Activated naive CD4-positive, alpha-beta T cell treated with anti-CD3 and anti-CD28 coated beads, Interleukin-2, amount 10 ng/mL, durations not matched to agents 7 days and 5 days (primary cell): Measurements from ENCODE around the gene CDH23.

Experiments
- CTCF ChIA-PET: fragments of 350-600 bp; sonication (Branson Sonifier 250); formaldehyde crosslinking; loops from one replicate; lab custom pipeline; 2021; ENCODE audit warnings: antibody characterized with exemption; lab: Charles Lee
- DNase-seq: peaks from one replicate; pipeline ENCODE4 v3.0.0-alpha.2; 2020
- H3K27ac Mint-ChIP-seq: one replicate; pipeline ENCODE4 v1.8.0; 2021; ENCODE audit warnings: mild to moderate bottlenecking, moderate library complexity, mixed read lengths
- H3K27me3 Mint-ChIP-seq: one replicate; pipeline ENCODE4 v1.8.0; 2021; ENCODE audit warnings: mild to moderate bottlenecking, mixed read lengths
- H3K36me3 Mint-ChIP-seq: one replicate; pipeline ENCODE4 v1.8.0; 2021; ENCODE audit warnings: mixed read lengths
- H3K4me1 Mint-ChIP-seq: one replicate; pipeline ENCODE4 v1.8.0; 2021; ENCODE audit warnings: mixed read lengths
- H3K4me3 Mint-ChIP-seq: one replicate; pipeline ENCODE4 v1.8.0; 2021; ENCODE audit warnings: mild to moderate bottlenecking, moderate library complexity, mixed read lengths
- H3K9me3 Mint-ChIP-seq: one replicate; pipeline ENCODE4 v1.8.0; 2021; ENCODE audit warnings: mixed read lengths

CDH23 gene

GRCh38 chr10:71520042-71520441 is 123.3 kb downstream of the CDH23 start:
- Mint-ChIP-seq H3K9me3 (no peaks in the 10 kb centered on the region), H3K36me3 (no peaks in the 10 kb centered on the region), H3K4me1 (no peaks in the 10 kb centered on the region), H3K27ac (no peak overlapping the region), H3K27me3 (peaks cover 20% of the 10 kb centered on the region), H3K4me3 (no peak overlapping the region)
- CTCF ChIA-PET, result interaction anchor here (1.2 to 4.5 kb wide), 2 partner anchors 51 to 376 kb away, joined by 3 to 25 read pairs; no protein-coding TSS in a partner anchor
- no peak for DNase-seq

- H3K27me3 Mint-ChIP-seq, result peaks cover 31% of the 10 kb centered on the region
- no peaks in the 10 kb centered on the region for H3K4me1 Mint-ChIP-seq
- no peaks in the 10 kb centered on the region for H3K36me3 Mint-ChIP-seq
- H3K27ac Mint-ChIP-seq, result no peak overlapping the region
- H3K9me3 Mint-ChIP-seq, result no peaks in the 10 kb centered on the region
- H3K4me3 Mint-ChIP-seq, result no peak overlapping the region
- CTCF ChIA-PET, result interaction anchor here (0.8 to 4.5 kb wide), 2 partner anchors 49 to 87 kb away, joined by 3 to 25 read pairs; no protein-coding TSS in a partner anchor
- DNase-seq, result no peak
These were observed 125.1 kb downstream of the CDH23 start for GRCh38 chr10:71521504-71522441.

- H3K4me1 Mint-ChIP-seq, result no peaks in the 10 kb centered on the region
- H3K27me3 Mint-ChIP-seq, result peaks cover 34% of the 10 kb centered on the region
- no peak for DNase-seq
- no peaks in the 10 kb centered on the region for H3K36me3 Mint-ChIP-seq
- no peak overlapping the region for H3K4me3 Mint-ChIP-seq
- H3K27ac Mint-ChIP-seq, result no peak overlapping the region
- H3K9me3 Mint-ChIP-seq, result no peaks in the 10 kb centered on the region
- CTCF ChIA-PET, result interaction anchor here (0.6 to 4.5 kb wide), 2 partner anchors 48 to 137 kb away, joined by 3 to 25 read pairs; no protein-coding TSS in a partner anchor
These were observed 125.9 kb downstream of the CDH23 start for GRCh38 chr10:71522442-71523144.

GRCh38 chr10:71523756-71524155 is 127.0 kb downstream of the CDH23 start:
- Mint-ChIP-seq H3K4me3 (no peak overlapping the region), H3K27ac (no peak overlapping the region), H3K9me3 (no peaks in the 10 kb centered on the region), H3K27me3 (peaks cover 34% of the 10 kb centered on the region), H3K36me3 (no peaks in the 10 kb centered on the region), H3K4me1 (no peaks in the 10 kb centered on the region)
- CTCF ChIA-PET, result interaction anchor here (0.7 to 0.8 kb wide), 2 partner anchors 23 to 25 kb away, joined by 3 read pairs; no protein-coding TSS in a partner anchor
- DNase-seq, result no peak

- H3K4me1 Mint-ChIP-seq, result no peaks in the 10 kb centered on the region
- DNase-seq, result no peak
- CTCF ChIA-PET, result no interaction called here
- no peak overlapping the region for H3K27ac Mint-ChIP-seq
- peaks cover 34% of the 10 kb centered on the region for H3K27me3 Mint-ChIP-seq
- no peak overlapping the region for H3K4me3 Mint-ChIP-seq
- H3K9me3 Mint-ChIP-seq, result no peaks in the 10 kb centered on the region
- H3K36me3 Mint-ChIP-seq, result no peaks in the 10 kb centered on the region
These were observed 128.4 kb downstream of the CDH23 start for GRCh38 chr10:71525092-71525491.

GRCh38 chr10:71525721-71526120 is 129.0 kb downstream of the CDH23 start:
- CTCF ChIA-PET, result no interaction called here
- no peak for DNase-seq
- no peaks in the 10 kb centered on the region for H3K36me3 Mint-ChIP-seq
- no peaks in the 10 kb centered on the region for H3K4me1 Mint-ChIP-seq
- H3K27me3 Mint-ChIP-seq, result peaks cover 34% of the 10 kb centered on the region
- H3K9me3 Mint-ChIP-seq, result no peaks in the 10 kb centered on the region
- H3K4me3 Mint-ChIP-seq, result no peak overlapping the region
- H3K27ac Mint-ChIP-seq, result no peak overlapping the region

GRCh38 chr10:71526653-71527052 is 129.9 kb downstream of the CDH23 start:
- CTCF ChIA-PET, result no interaction called here
- Mint-ChIP-seq H3K9me3 (no peaks in the 10 kb centered on the region), H3K4me3 (no peak overlapping the region), H3K4me1 (peaks cover under 1% of the 10 kb centered on the region), H3K36me3 (no peaks in the 10 kb centered on the region), H3K27ac (no peak overlapping the region), H3K27me3 (peaks cover 34% of the 10 kb centered on the region)
- DNase-seq, result no peak

- H3K9me3 Mint-ChIP-seq, result no peaks in the 10 kb centered on the region
- H3K4me1 Mint-ChIP-seq, result peaks cover 3% of the 10 kb centered on the region
- CTCF ChIA-PET, result no interaction called here
- H3K27me3 Mint-ChIP-seq, result peaks cover 34% of the 10 kb centered on the region
- H3K36me3 Mint-ChIP-seq, result no peaks in the 10 kb centered on the region
- no peak for DNase-seq
- H3K4me3 Mint-ChIP-seq, result no peak overlapping the region
- H3K27ac Mint-ChIP-seq, result no peak overlapping the region
These were observed 130.4 kb downstream of the CDH23 start for GRCh38 chr10:71527135-71527534.

- CTCF ChIA-PET, result interaction anchor here (1.3 kb wide), 1 partner anchor 42 kb away, joined by 3 read pairs; no protein-coding TSS in a partner anchor
- Mint-ChIP-seq H3K27me3 (peaks cover 26% of the 10 kb centered on the region), H3K9me3 (no peaks in the 10 kb centered on the region), H3K27ac (no peak overlapping the region), H3K4me1 (peaks cover 3% of the 10 kb centered on the region), H3K4me3 (no peak overlapping the region), H3K36me3 (no peaks in the 10 kb centered on the region)
- DNase-seq, result no peak
These were observed 131.9 kb downstream of the CDH23 start for GRCh38 chr10:71528371-71529206.

GRCh38 chr10:71529207-71529827 is 132.6 kb downstream of the CDH23 start:
- Mint-ChIP-seq H3K9me3 (no peaks in the 10 kb centered on the region), H3K27me3 (peaks cover 18% of the 10 kb centered on the region), H3K4me3 (no peak overlapping the region), H3K4me1 (peaks cover 3% of the 10 kb centered on the region), H3K36me3 (no peaks in the 10 kb centered on the region), H3K27ac (no peak overlapping the region)
- CTCF ChIA-PET, result interaction anchor here (1.3 kb wide), 1 partner anchor 41 kb away, joined by 3 read pairs; no protein-coding TSS in a partner anchor
- DNase-seq, result no peak

GRCh38 chr10:71530781-71531180 is 134.1 kb downstream of the CDH23 start:
- Mint-ChIP-seq H3K36me3 (no peaks in the 10 kb centered on the region), H3K27ac (no peak overlapping the region), H3K4me1 (peaks cover 3% of the 10 kb centered on the region), H3K9me3 (no peaks in the 10 kb centered on the region), H3K27me3 (peaks cover 8% of the 10 kb centered on the region), H3K4me3 (no peak overlapping the region)
- DNase-seq, result no peak
- CTCF ChIA-PET, result interaction anchor here (1.3 kb wide), 1 partner anchor 38 kb away, joined by 3 read pairs; no protein-coding TSS in a partner anchor

- no peak overlapping the region for H3K4me3 Mint-ChIP-seq
- H3K4me1 Mint-ChIP-seq, result peaks cover 3% of the 10 kb centered on the region
- H3K9me3 Mint-ChIP-seq, result no peaks in the 10 kb centered on the region
- no peaks in the 10 kb centered on the region for H3K36me3 Mint-ChIP-seq
- no peak overlapping the region for H3K27ac Mint-ChIP-seq
- CTCF ChIA-PET, result interaction anchor here (1.3 to 1.7 kb wide), 2 partner anchors 37 to 38 kb away, joined by 3 to 4 read pairs; no protein-coding TSS in a partner anchor
- peaks cover 3% of the 10 kb centered on the region for H3K27me3 Mint-ChIP-seq
- DNase-seq, result peak; percentile 46
These were observed 135.0 kb downstream of the CDH23 start for GRCh38 chr10:71531485-71532446.
